HG03442 (cell line): ENCODE measurements around the gene SOX6.
"Not testable (repeated sequence)": the region's sequence is repeated elsewhere in the genome, so short reads cannot be mapped to it uniquely, and the experiment has no call there.

Source experiments
- ATAC-seq: cut with Tn5 transposase; IDR thresholded peaks from one replicate; pipeline ENCODE4 v1.9.1; 2021; ENCODE audit warnings: mild to moderate bottlenecking, moderate library complexity; ENCODE audit not compliant: unreplicated experiment

The SOX6 gene

DNA sequence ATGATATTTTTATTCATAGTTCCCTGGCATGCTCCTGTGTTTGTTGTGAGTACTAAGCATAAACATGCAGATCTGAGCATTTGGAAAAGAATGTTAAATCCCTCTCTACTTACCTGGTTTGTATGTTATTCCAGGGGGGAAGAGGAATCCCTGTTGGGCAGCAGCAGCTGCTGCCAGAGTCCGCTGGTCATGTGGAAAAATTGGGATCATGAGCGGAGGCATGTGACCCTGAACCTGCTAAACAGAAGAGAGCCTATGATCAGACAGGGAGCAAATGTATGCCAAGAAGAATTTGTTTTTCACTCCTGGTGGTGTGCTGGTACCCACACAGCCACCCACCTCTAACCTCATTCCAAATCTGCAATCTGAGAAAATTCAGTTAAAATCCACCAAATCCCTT lies 244.7 kb downstream of the SOX6 start:
- no peak for ATAC-seq

GRCh38 chr11:16110886-16111285 lies 245.5 kb downstream of the SOX6 start:
- ATAC-seq = no peak

DNA sequence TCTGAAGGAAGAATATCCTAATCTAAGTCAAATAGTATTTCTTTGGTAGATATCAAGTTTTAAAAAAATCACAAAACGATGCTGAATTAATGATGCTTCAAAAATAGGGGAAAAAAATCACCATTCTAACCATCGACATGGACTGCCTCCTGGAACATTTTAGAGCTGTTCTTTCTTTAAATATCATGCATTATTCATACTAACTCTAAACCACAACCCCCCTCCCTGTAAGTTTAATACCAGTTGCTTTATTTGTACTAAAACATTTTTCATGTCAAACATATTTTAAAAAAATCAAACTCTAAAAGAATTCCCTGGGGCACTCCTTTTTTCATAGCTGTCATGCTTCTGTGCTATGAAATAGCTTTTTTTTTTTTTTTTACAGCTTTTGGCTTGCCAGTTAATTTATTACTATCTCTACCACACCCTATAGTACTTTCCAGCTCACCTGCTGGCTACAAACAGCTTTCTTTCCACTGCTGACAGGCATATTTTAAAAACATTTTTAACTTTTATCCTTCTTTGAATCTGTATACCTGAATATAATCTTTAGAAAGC lies 256.9 kb downstream of the SOX6 start:
- no peak for ATAC-seq

DNA sequence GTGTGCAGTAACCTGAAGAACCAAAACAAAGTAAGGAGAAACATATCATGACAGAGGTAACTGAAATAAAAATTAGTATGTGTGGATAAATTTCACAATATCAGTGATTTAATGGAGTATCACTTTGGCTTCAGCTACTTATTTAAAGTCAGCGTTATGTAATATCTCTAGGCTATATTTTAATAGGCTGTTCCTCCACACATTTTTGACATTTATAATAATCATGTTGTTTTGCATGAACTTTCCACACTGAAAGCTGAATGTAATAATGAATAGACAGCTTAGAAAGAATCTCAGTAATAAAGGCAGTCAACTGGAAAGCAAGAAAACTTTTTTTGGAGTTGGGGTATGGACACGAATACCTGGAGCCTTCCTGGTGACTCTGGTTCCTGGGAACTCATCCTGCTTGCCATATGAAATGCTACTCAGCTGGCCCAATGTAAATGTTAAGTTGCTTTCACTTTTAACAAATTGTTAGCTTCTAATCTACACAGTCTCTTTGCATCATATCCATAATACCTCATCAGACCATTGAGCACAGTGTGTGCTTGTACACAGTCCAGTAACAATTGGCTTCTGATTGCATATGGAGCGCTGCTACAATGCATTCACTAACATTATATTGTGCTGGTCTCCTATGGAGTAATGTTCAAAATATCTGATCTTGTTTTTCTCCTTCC lies 257.7 kb downstream of the SOX6 start:
- ATAC-seq = no peak

GRCh38 chr11:16097543-16097942 lies 258.8 kb downstream of the SOX6 start:
- ATAC-seq = no peak

DNA sequence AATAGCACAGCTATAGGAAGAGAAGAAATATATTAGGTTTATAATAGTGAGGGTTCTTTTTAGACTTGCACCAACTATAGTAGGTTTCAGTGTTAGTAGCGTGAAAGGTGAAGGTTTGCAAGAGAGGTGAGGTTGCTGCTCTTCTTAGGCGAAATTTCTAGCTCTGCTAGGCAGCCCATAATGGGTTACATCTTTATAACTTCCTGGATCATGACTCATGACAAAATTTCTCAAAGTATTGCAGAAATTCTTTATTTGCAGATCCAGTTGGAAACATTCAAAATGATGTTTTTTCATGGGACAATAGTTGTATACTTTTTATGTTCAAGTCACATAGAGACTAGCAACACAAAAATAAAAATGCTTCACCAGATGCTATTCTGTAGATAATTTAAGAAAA lies 260.0 kb downstream of the SOX6 start:
- ATAC-seq = no peak

DNA sequence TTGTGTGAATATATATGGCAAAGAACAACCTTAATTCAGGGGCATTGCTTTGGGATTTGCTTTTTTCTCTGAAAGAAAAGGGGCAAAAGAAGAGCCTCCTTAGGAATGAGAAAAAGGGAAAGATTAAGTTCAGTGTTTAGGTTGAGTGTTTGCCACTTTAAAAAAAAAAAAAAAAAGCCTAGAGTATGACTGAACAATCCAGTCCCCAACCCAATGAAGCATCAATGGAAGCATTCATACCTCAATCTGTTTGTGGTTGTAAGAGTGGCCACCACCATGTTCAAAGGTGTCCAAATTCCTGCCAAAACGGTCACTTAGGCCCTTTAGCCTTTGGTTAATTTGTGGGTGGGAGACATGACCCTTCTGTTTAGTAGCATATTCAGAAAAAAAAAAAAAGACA lies 260.6 kb downstream of the SOX6 start:
- ATAC-seq = no peak

GRCh38 chr11:16093889-16094653 lies 262.3 kb downstream of the SOX6 start:
- no peak for ATAC-seq

GRCh38 chr11:16091862-16092261 lies 264.5 kb downstream of the SOX6 start:
- ATAC-seq = no peak

DNA sequence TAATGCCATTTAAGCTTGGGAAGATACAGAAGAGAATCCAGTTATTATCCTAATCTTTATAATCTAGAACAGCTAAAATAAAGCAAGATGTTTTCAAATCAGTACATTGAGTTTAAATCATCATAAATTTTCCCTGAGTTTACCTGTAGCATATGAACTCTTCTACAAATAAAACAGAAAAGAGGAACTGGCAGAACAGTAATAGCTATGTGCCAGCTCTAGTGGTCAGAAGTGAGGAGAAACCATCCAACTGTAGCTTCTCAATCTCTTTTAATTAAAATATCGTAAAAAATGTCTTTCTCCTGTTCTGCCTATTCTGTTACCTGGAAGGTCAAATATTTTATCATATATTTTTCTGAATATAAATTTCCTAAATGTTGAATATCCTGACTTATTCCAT lies 266.9 kb downstream of the SOX6 start:
- ATAC-seq = no peak

DNA sequence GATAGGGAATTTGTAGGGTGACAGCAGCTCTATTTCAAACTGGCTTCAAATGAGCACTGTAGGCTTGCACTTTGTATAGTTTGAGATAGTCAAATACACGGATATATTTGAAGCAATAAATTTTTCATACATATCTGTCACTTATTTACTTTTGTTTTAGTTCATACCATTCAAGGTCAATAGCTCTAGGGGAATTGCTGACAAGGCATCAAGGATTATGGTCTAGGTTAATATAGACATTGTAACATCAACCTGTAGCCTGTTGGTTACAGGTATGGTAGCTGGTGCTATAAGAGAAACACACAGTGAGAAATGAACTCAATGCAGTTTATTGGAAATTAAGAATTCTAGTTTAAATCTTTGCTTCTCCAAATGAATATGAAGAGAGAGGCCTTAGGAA lies 267.6 kb downstream of the SOX6 start:
- ATAC-seq = no peak

- no peak for ATAC-seq
Observed at GRCh38 chr11:16087886-16088285, 268.5 kb downstream of the SOX6 start.

DNA sequence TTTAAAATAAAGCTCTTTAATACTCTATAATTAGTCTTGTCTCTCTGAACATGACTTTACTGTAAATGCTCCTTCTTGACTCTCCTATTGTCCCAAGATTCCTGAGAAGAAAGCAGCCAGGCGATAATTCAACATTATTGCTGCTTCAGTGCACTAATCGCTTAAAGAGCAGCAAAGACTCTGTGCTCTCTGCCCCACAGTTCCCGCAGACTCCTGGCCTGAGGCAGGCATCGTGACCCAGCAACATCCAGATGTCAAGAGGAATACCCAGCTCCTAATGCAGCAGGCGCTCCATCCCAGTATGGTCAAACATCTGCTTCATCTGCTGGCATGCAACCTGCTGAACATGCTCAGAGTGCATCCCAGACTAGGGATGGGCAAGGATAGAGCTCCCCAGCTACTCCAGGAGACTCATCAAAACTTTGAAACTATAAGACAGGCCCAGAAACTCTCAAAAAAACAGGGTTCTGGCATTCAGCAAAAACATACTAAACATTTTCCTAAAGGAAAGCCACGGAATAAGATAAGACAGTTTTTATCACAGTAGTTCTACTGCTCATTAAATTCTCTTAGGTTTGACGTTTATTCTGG lies 270.0 kb downstream of the SOX6 start:
- no peak for ATAC-seq

DNA sequence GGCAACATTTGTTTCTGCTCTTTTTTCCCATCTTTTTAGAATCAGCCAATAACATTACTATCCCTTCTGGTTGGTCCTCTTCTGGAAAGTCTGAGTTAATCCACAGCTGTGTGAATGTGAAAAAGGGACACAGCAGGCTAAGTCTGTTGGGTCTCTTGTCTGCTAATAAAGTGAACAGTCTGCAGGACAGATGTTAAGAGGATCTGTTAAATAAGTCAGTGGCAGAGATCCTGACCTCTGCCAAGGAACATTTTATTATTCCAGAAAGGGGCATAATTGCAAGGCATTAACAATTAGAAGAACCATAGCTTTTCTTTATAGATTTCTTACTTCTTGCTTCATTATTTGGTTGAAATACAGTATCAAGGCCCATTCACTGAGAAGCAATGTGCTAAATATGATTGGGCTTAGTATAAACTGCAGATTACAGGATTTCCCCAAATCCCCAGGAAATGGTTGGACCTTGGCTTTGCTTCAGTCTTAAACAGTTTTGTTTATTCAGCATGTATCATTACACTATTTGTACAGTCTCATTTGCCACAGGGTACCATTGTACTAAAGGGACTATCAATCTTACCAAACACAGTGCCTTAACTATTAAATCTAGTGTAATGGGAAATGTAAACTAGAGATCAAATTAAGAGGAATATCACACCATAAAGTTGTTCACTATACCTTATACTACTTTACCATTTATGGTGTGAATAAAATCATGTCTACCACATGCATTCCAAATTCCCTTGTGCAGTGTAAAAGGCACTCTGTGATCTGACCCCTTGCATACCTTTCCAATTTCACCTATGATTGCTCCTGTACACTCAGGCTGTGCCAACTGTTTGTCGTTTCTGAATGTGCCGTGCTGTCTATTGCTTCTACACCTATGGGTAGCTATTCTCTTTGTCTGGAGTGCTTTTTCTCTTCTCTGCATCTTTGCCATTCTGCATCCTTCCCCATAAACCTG lies 274.0 kb downstream of the SOX6 start:
- no peak for ATAC-seq

DNA sequence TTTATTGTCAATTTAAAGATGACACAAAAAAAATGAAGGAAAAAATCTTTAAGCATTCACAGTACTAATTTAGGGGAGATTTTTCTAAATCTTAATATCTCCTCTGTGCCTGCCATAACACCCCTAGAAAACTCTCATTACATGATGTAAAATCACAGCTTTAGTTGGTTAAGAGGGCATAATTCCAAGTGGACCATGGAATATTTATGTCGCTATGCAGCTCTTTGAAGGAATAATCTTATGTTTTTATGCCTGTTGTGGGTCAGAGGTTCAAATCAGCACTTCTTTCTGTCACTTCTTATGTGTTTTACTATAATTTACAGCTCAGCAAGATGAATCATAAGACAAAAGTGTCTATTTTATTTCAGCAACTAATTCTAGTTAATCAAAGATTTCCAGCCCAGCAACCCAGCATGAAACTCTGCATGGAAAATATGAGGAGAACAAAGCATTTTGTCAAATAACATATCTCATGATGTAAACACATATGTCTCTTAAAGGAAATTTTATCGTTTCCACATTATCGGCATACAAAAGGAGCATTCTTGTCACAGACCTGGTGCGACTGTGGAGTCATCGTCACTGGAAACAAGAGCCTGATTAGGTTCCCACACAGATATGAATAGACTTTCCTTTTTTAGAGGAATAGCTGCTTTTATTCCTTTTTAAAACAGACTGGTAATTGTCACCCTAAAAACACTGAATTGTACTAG lies 274.8 kb downstream of the SOX6 start:
- ATAC-seq = no peak

GRCh38 chr11:16080688-16081381 lies 275.5 kb downstream of the SOX6 start:
- ATAC-seq = no peak

GRCh38 chr11:16078936-16079335 lies 277.4 kb downstream of the SOX6 start:
- no peak for ATAC-seq

- ATAC-seq = no peak
Observed at GRCh38 chr11:16070573-16070972, 285.8 kb downstream of the SOX6 start.

GRCh38 chr11:16067268-16067667 lies 289.1 kb downstream of the SOX6 start:
- not testable (repeated sequence) for ATAC-seq

DNA sequence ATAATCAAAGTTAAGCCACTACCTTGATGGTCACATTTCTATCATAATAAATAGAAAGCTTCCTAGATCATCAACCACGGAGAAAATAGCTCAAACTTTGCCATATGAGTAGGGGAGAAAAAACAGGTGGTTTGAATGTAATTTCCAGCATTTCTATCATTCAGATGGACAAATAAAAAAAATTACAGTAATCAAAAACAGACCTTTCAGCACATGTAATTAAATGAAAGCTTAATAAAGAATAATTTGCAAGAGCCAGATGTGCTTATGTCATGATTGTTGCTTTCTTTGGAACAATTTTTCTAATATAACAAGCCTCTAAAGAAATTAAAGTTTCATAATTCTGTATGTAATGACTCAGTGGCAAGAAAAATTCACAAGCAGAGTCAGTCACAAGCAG lies 297.0 kb downstream of the SOX6 start:
- ATAC-seq = no peak
